SIG-M5 treated with dmso at 0.1 percent for 504 hours (cell line): Measurements from ENCODE around the gene SDF4.
"Not testable (repeated sequence)": the region's sequence is repeated elsewhere in the genome, so short reads cannot be mapped to it uniquely, and the experiment has no call there.

Experiments
- DNase-seq: peaks from one replicate; lab custom pipeline; 2025; ENCODE audit not compliant: unreplicated experiment; lab: John Stamatoyannopoulos, UW

Gene SDF4

DNA sequence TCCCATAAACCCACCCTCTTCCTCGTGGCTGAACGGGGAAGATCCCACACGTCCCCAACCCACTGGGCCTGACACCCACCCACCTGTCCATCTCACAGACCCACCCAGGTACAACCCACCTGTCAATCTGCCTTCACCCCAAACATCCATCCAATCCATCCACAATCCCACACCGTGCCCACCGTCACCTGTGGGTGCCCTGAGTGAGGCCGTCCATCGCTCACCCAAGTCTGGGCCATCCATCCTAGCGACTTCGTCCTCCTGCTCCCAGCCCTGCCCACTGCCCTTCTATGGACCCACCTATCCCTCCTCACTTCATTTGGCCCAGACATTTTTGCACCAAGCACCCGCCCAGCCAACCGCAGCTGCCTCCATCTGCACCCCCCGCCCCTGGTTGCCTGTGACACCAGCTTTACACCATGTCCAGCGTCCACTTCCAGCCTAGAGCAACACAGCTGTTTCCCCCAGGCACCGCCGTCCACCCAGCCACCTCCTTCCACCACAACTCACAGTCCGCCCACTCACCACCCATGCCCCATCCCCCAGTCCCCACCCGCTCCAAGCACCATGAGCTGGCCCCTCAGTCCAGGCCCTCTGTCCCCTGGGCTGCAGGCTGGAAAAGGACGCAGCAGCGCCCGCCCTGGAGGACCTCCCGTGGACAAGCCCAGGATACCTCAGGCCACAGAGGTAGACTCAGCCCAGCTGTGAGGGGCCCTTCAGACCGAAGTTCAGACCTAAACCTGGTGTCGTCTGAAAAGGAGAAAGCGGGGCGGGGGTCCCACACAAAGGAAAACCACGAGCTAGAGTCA is 50.5 kb downstream of the SDF4 start:
- no peak for DNase-seq

DNA sequence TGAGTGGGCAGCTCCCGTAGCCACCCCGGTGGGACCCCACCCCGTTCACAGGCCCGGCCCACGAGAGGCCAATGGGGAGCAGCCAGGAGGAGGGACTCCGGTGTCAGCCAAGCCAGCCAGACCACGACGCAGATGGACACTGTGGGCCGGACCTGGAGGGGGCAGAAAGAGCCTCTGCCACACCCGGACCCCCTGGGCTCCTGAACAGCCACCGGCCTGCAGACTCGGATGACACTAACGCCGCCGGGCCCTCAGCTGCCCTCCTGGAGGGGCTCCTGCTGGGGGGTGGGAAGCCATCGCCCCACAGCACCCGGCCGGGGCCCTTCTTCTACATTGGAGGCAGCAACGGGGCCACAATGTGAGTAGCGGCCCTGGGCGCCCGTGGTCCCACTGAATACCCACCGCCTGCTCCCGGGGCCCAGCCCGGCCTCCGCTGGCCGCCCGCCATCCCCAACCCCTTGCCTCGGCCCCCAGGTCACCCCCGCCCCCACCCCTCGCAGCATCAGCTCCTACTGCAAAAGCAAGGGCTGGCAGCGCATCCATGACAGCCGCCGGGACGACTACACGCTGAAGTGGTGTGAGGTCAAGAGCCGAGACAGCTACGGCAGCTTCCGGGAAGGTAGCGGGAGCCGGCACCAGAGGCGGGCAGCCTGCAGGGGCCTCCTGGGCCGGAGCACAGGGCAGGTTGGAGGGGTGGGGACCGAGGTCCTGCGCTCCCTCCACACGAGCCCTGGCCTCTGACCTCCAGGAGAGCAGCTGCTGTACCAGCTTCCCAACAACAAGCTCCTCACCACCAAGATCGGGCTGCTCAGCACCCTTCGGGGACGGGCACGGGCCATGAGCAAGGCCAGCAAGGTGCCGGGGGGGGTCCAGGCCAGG is 51.6 kb downstream of the SDF4 start:
- DNase-seq: no peak

DNA sequence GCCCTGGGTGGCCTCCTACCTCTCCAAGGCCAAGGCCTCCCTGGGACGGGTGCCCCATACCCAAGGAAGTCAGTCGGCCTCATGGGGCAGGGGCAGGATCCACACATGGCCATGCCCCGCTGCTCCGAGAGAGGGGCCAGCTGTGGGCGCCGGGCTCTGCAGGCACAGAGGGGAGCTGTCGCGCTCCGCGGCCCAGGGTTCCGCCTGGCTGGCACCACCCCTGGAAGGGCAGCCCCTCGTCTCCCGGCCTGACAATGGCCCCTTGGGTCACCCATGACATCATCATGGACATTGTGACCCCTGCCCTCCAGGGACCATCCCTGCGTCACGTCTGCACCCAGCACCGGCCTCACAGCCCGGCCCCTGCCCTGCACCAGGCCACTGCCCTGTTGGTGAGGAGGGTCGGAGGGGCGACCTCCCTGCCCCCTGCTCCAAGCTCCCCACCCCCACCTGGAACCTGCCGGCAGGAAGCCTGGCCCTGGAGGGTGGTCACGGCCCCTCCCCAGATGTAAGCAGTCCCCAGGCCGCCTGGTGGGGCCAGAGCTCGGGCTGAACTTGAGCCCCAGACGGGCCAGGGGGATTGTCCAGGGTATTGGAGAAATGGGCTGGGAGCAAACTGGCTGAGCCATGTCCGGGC is 52.3 kb downstream of the SDF4 start:
- no peak for DNase-seq

DNA sequence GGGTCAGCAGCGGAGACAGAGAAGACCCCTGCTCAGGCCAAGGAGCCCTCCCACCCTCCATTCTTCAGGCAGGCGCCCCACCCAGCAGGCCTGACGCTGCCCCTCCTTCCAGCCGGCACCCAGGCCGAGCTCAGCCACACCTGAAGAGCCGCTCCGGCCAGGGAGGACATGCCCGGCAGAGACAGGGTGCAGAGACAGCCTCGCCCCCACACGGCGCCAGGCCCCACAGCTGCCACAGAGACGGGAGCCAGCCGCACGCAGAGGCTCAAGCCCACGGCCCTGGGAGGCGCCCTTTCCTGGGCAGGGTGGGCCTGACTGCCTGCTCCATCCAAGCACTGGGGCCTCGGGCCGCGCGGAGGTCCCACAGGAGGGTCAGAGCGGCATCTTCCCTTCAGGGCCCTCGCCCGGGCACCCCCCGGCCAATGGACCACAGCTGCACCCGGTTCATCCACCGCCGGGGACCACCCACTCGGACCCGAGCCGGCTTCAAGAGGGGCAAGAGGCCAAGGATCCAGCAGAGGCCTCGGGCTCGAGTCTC is 52.9 kb downstream of the SDF4 start:
- no peak for DNase-seq

DNA sequence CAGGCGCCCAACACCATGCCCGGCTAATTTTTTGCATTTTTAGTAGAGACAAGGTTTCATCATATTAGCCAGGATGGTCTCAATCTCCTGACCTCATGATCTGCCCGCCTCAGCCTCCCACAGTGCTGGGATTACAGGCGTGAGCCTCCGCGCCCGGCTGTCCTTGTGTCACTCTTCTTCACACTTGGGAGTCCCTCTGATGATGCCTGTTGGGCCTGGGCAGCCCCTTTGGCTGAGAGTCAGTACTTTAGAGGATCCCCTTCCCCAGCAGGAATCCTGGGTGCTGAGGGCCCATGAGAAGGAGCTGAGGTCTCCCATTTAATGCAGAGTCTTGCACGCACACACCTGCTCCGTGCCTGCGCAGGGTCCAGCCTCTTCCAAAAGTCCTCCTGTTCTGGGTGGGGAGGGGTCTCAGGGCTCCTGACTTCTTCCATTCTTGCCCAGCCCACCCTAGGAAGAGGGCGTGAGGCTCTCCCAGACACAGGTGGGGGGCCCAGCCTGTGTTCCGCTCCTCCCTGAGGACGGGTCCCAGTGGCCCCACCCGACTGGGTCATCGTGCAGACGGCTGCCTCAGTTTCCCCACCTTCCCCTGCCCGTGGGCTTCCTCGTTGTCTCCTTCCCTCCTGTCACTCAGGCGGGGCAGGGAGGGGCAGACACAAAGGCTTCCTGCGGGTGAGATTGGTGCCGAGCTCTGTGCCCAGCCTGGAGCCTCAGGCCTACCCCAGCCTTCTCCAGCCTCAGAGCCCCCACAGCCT is 54.2 kb downstream of the SDF4 start:
- no peak for DNase-seq

DNA sequence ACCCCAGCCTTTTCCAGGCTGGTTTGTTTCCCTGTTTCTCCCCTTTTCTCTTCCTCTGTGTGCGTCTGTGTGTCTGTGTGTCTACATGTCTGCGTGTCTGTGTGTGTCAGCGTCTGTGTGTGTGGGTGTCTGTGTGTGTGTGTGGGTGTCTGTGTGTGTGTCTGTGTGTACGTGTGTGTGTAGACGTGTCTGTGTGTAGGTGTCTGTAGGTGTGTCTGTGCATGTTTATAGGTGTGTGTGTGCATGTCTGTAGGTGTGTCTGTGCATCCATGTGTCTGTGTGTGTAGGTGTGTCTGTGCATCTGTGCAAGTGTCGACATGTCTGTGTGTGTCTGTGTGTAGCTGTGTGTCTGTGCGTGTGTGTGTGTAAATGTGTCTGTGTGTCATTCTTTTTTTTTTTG is 54.9 kb downstream of the SDF4 start:
- DNase-seq: no peak

DNA sequence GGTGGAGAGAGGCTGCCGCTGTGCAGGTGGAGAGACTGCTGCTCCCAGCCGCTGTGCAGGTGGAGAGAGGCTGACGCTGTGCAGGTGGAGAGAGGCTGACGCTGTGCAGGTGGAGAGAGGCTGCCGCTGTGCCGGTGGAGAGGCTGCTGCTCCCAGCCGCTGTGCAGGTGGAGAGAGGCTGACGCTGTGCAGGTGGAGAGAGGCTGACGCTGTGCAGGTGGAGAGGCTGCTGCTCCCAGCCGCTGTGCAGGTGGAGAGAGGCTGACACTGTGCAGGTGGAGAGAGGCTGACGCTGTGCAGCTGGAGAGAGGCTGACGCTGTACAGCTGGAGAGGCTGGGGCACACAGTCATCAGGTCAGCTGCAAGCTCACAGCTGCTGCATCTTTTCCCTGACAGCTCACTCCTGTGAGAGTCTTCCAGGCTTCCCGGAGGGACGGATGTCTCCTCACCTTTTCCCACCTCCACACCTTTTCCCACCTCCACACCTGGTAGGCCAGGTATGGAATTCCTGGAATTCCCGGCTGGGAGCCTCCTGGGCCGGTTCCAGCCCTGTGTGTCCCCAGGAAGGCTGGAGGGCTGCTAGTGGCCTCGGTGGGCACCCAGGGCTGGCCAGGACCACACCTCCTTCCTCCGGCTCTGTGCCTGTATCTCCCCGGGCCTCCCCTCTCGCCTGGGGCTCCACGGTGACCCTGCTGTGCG is 55.6 kb downstream of the SDF4 start:
- not testable (repeated sequence) for DNase-seq

DNA sequence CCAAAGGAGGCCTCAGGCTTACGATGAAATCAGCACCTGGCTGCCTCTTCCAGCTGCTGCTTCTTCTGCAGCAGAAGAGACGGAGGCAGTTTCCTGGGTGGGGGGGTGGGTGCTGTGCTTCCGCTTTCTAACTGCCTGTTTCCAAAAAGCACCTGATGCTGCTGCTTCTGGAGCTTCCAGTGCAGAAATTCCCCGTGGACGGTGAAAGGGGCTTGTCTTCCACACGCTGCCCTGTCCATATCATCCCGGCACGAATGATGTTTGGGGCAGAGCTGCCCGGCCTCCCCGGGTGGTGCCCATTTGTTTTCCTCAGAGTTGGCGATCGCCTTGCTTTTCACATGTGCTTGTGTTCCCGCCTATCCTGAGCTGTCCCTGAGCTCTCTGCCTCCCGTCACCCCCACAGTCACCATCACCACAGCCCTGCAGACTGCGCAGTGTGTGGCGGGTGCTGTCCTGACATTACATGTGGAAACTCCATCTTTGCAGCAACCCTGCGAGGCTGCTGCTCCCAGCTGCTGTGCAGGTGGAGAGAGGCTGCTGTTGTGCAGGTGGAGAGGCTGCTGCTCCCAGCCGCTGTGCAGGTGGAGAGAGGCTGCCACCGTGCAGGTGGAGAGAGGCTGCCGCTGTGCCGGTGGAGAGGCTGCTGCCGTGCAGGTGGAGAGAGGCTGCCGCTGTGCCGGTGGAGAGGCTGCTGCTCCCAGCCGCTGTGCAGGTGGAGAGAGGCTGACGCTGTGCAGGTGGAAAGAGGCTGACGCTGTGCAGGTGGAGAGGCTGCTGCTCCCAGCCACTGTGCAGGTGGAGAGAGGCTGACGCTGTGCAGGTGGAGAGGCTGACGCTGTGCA is 56.4 kb downstream of the SDF4 start:
- no peak for DNase-seq

DNA sequence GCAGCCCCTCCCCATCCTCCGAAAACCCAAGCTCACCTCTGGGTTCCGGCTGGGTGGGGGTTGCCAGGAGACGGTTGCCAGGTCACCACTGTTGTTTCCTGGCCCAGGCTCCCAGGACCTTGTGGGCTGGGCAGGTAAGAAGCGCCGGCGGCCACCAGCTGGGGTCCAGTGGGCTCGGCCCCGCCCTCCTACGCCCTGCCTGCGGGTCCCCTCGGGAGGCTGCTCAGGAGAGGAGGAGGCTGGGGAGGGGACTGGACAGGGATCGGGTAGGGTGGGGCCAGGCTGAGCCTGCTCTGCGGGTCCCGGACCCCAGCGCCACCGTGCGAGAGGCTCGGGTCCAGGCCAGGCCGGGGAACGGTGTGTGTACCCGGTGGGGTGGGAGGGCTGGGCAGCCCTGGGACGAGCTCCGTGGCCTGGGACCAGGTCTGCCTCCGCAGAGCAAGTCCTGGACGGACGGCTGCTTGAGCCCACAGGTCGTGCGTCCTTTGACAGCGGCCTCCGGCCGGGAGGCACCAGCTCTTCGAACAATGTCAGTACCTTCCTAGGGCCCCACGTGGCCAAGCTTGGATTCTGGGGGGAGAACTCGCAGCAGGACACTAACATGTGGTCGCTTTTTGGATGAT is 57.9 kb downstream of the SDF4 start, which contains the start of gene TTLL10:
Gene TTLL10 (plus strand): TSS at position 88 of the 623 bp plus-strand sequence. CDS start 5,336 bp downstream, outside the sequence.
- no peak for DNase-seq

DNA sequence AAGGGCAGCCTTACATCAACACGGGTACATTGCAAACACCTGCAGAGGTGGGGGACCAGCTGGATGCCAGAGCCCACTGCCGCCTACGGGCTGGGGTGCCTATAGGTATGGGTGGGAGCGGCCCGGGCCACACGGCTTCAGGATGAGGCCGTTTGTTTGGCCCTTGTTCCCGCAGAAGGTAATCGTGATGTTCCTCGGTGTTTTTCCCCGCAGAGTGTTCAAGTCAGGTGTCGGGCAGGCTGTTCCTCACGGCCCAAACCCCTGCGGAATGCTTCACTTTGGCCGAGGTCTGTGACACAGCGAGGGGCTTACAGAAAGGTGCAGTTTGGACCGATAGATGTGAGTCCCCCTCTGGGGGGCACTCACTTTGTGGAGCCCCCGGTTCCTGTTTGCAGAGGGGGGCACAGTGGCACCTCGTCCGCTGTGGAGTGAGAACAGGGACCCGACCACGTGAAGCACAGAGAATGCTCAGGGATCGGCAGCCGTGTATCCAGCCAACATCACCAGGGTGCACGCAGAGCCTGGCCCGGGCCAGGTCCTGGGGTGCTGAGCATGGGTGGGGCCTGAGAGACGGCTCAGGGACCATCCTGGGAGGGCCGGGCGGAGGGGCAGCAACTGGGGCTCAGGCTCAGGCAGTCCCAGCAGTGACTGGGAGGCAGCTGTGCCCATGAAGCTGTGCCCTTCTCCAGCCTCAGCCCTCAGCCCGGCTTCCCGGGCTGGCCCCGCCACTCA is 58.6 kb downstream of the SDF4 start:
- no peak for DNase-seq

DNA sequence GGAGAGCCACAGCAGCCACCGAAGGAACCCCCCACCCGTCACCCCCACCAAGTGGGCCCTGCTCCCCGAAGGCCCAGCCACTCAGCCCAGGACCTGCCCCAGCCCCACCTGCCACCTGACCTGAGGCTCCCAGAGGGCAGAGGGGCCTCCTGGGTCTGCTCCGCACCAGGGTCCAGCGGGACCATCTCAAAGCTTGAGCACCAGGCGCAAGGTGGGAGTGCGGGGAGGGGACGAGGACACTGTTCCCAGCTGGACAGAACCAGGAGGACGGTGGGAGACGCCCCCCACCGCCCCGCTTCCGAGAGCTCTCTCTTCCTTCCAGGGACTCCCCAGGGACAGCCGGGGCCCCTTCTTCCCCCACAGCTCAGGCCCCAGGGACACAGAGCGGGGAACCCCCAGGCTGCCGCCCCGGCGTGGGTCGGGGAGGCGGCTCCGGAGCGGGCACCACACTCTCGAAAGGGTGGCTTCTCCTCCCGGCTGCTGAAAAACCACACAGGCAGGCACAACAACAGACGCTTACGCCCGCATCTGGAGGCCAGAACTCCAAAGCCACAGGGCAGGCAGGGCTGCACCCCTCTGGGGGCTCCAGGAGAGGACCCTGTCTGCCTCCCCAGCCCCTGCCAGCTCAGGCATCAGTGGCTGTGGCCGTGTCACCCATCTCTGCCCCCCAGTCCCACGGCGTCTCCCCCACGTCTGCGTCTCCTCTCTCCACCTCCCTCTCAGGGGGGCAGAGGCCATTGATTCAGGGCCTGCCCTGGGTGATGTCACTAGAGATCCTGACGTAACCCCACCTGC is 60.1 kb downstream of the SDF4 start:
- no peak for DNase-seq

DNA sequence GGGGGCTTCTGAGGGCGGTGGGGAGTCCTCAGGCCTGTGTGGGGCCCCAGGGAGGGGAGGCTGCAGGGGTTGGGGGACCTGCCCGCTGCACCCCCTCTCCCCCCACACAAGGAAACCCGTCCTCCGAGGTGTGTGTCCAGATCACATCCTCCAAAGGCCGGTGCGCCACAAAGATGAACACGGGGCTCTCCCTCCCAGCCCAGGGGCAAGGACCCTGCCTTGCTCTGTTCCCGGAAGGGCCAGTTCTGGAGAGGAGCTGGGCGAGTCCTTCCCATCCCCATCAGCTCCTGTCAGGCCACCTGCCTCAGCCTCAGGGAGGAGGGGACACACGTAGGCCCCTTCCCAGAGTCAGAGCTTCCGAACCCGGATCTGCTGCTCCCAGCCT is 60.6 kb downstream of the SDF4 start:
- no peak for DNase-seq

DNA sequence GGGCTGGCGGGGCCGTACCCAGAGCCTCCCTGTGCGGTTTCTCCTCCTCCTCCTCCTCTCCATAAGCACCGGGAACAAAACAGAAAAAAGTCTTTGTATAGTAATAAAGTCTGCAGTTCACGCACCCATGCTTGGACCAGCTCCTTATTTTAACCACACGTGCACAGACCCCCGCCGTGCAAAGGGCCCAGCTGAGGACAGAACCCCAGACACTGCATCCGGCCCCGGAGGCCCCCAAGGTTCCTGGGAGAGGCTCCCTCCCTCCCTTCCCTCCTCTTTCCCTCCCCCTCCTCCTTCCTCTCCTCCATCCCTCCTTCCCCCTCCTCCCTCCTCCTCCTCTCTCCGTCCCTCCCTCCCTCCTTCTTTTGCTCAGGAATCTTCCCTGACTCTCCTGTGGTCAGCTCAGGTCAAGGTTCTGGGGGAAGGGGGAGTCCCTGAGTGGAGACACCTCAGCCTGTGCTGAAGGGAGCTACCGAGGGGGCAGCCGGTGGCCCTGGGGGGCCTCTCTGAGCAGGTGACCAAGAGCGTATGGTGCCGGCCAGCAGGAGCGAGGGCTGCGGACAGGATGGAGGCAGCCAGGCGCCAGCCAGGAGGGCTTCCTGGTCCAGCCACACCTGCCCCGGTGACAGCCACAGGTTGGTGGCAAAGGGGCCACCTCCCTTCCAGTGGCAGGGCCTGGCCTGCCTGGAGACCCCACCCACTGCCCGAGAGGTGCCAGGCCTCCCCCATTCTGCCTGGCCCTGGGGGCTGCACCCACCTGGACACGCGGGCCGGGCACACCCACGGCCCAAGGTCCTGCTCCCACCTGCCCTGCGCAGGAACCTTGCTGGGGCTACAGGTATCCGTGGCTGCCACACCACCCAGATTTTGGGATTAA is 61.3 kb downstream of the SDF4 start:
- DNase-seq: no peak

DNA sequence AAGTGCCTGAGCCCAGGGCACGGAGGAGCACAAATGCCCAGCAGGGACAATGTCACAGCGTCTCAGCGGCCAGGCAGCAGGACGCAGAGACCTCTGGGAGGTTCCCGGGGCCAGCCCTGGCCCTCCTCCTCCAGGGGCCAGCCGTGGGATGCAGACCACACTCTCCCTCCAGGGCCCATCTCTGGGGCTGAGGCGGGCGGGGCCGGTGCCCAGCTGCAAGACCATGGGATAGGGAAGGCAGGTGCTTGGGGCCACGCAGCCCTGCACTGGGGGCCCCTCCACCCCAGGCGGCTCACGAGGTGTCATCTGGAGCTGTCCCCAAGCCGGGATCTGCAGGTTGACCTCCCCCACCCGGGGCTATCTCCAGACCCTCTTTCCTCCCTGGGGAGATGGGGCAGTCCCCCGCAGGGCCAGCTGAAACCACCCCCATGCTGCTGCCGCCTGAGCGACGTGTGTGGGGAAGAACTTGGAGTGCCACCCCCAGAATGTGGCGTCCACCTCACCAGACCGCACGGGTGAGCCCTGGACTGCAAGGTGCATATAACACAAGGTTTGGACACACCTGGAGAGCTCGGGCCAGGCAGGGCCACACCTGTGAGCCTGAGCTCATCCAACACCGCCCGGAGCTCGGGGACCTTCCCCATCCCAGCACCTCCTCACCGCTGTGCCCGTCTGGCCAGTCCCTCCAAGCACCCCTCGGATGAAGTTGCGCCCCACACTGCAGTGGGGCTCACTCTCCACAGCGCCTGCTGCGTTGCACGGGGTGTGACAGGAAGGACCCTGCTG is 62.2 kb downstream of the SDF4 start:
- DNase-seq: no peak
